HG02938 (cell line): Measurements from ENCODE around the gene LRRC7.
"Not testable (repeated sequence)": the region's sequence is repeated elsewhere in the genome, so short reads cannot be mapped to it uniquely, and the experiment has no call there.

Experiments used
- ATAC-seq: cut with Tn5 transposase; IDR thresholded peaks from one replicate; pipeline ENCODE4 v1.9.1; 2021; ENCODE audit warnings: mild to moderate bottlenecking, moderate library complexity; ENCODE audit not compliant: unreplicated experiment

Gene LRRC7

GRCh38 chr1:69693921-69694675, 126.4 kb downstream of the LRRC7 start:
- no peak for ATAC-seq

- no peak for ATAC-seq
Observed at GRCh38 chr1:69697340-69697739, 129.6 kb downstream of the LRRC7 start.

- ATAC-seq = no peak
Observed at GRCh38 chr1:69700770-69701169, 133.0 kb downstream of the LRRC7 start.

GRCh38 chr1:69702085-69702484, 134.4 kb downstream of the LRRC7 start:
- ATAC-seq = no peak

GRCh38 chr1:69706473-69706872, 138.8 kb downstream of the LRRC7 start:
- no peak for ATAC-seq

- ATAC-seq = no peak
Observed at GRCh38 chr1:69707103-69707502, 139.4 kb downstream of the LRRC7 start.

GRCh38 chr1:69710484-69711189, 142.9 kb downstream of the LRRC7 start:
- no peak for ATAC-seq

GRCh38 chr1:69711190-69711930, 143.6 kb downstream of the LRRC7 start:
- no peak for ATAC-seq

- not testable (repeated sequence) for ATAC-seq
Observed at GRCh38 chr1:69717834-69718233, 150.1 kb downstream of the LRRC7 start.

GRCh38 chr1:69728206-69728605, 160.5 kb downstream of the LRRC7 start:
- no peak for ATAC-seq

- ATAC-seq = no peak
Observed at GRCh38 chr1:69733061-69733460, 165.3 kb downstream of the LRRC7 start.

GRCh38 chr1:69737527-69738185, 169.9 kb downstream of the LRRC7 start:
- ATAC-seq = peak; percentile 70

- ATAC-seq = no peak
Observed at GRCh38 chr1:69738458-69739250, 170.9 kb downstream of the LRRC7 start.

GRCh38 chr1:69739251-69739605, 171.5 kb downstream of the LRRC7 start:
- ATAC-seq = no peak

- no peak for ATAC-seq
Observed at GRCh38 chr1:69743146-69743545, 175.4 kb downstream of the LRRC7 start.

GRCh38 chr1:69744381-69744780, 176.7 kb downstream of the LRRC7 start:
- ATAC-seq = no peak

GRCh38 chr1:69747207-69747606, 179.5 kb downstream of the LRRC7 start:
- ATAC-seq = no peak

- ATAC-seq = no peak
Observed at GRCh38 chr1:69750638-69751037, 182.9 kb downstream of the LRRC7 start.

GRCh38 chr1:69752831-69753230, 185.1 kb downstream of the LRRC7 start:
- no peak for ATAC-seq

GRCh38 chr1:69754521-69754920, 186.8 kb downstream of the LRRC7 start:
- no peak for ATAC-seq
